Peyer's patch (tissue), 4 donors: Measurements from ENCODE around the gene IGFBPL1.

Source experiments
- CTCF ChIP-seq, 6 experiments: fragments of 450-650 bp in 4 of 6; fragments of 200-600 bp in 2 of 6; sonication (generic) in 1 of 6; IDR thresholded peaks; one replicate each; pipeline ENCODE4 v1.5.1; 2017 to 2019; ENCODE audit warnings: antibody characterized with exemption in 6 of 6, mild to moderate bottlenecking in 3 of 6, moderate library complexity in 1 of 6
- POLR2A ChIP-seq, 2 donors: fragments of 450-650 bp; IDR thresholded peaks; one replicate each; pipeline ENCODE4 v1.5.1; 2017; ENCODE audit warnings: antibody characterized with exemption in 2 of 2, mild to moderate bottlenecking in 2 of 2, moderate library complexity in 2 of 2

GRCh38 chr9:38408719-38409118, 15.5 kb downstream of the IGFBPL1 start:
- no peak for TF ChIP-seq CTCF (IDR thresholded peaks at IDR 0.05)
- no peak for TF ChIP-seq POLR2A (IDR thresholded peaks at IDR 0.05)
